Measurements from ENCODE around the gene ZNF101.

GRCh38 chr19:19624032-19624570, 44.5 kb upstream of the ZNF101 start:
- TF ChIP-seq EZH2 (IDR thresholded peaks at IDR 0.05) (no peak), POLR2AphosphoS5 (IDR thresholded peaks at IDR 0.05; ENCODE audit: borderline replicate concordance, low read depth, low read length) (no peak)

Measured in SK-N-MC (cell line).